H9 (cell line): ENCODE measurements around the gene PLEKHG3. TPM values are rescaled to one million over a fixed set of nuclear protein-coding genes. Genes with fewer than 3 reads are reported as not detected.

Experiments used
- DNase-seq: peaks from one replicate; pipeline ENCODE4 v3.0.0-alpha.2; 2017
- H2AFZ ChIP-seq: one replicate; pipeline ENCODE4 v1.6.1; 2013; ENCODE audit warnings: mild to moderate bottlenecking, low read length, control low read depth, moderate library complexity
- H2AK5ac ChIP-seq: 2 replicates; pipeline ENCODE4 v1.6.1; 2013; ENCODE audit warnings: low read length, control low read depth, mixed read lengths; ENCODE audit not compliant: insufficient read length
- H2BK120ac ChIP-seq: one replicate; pipeline ENCODE4 v1.6.1; 2013; ENCODE audit warnings: low read depth, mild to moderate bottlenecking, low read length, control low read depth, inconsistent platforms; ENCODE audit not compliant: poor library complexity, severe bottlenecking
- H2BK12ac ChIP-seq: 2 replicates; pipeline ENCODE4 v1.6.1; 2013; ENCODE audit warnings: low read length, control low read depth, mixed read lengths, low read depth; ENCODE audit not compliant: insufficient read length
- H2BK15ac ChIP-seq: 2 replicates; pipeline ENCODE4 v1.6.1; 2013; ENCODE audit warnings: low read depth, low read length, control low read depth
- H2BK20ac ChIP-seq: one replicate; pipeline ENCODE4 v1.6.1; 2013; ENCODE audit warnings: low read depth, mild to moderate bottlenecking, low read length, control low read depth, inconsistent platforms; ENCODE audit not compliant: poor library complexity, severe bottlenecking
- H2BK5ac ChIP-seq: 2 replicates; pipeline ENCODE4 v1.6.1; 2013; ENCODE audit warnings: low read length, control low read depth, mixed read lengths; ENCODE audit not compliant: insufficient read length
- H3K14ac ChIP-seq: 2 replicates; pipeline ENCODE4 v1.6.1; 2013; ENCODE audit warnings: low read length, control low read depth; ENCODE audit not compliant: insufficient read depth
- H3K18ac ChIP-seq: 2 replicates; pipeline ENCODE4 v1.6.1; 2013; ENCODE audit warnings: low read depth, mild to moderate bottlenecking, mixed read lengths, low read length, control low read depth; ENCODE audit not compliant: insufficient read length
- H3K23ac ChIP-seq: 2 replicates; pipeline ENCODE4 v1.6.1; 2013; ENCODE audit warnings: low read length, control low read depth, mixed read lengths, low read depth; ENCODE audit not compliant: insufficient read length
- H3K23me2 ChIP-seq: 2 replicates; pipeline ENCODE4 v1.6.1; 2013; ENCODE audit warnings: low read depth, mild to moderate bottlenecking, mixed read lengths, low read length, control low read depth; ENCODE audit not compliant: insufficient read length, poor library complexity, severe bottlenecking
- H3K27ac ChIP-seq: 2 replicates; pipeline ENCODE4 v1.5.1; 2013; ENCODE audit warnings: low read length, control low read depth, mixed read lengths, low read depth; ENCODE audit not compliant: insufficient read length
- H3K27me3 ChIP-seq: 2 replicates; pipeline ENCODE4 v1.6.1; 2013; ENCODE audit warnings: low read length, control low read depth, inconsistent platforms; ENCODE audit not compliant: insufficient read depth
- H3K4ac ChIP-seq: 2 replicates; pipeline ENCODE4 v1.6.1; 2013; ENCODE audit warnings: low read depth, mild to moderate bottlenecking, control low read depth, inconsistent platforms, low read length, moderate library complexity
- H3K4me1 ChIP-seq: 2 replicates; pipeline ENCODE4 v1.6.1; 2013; ENCODE audit warnings: low read length, control low read depth, inconsistent platforms; ENCODE audit not compliant: insufficient read depth
- H3K4me2 ChIP-seq: 2 replicates; pipeline ENCODE4 v1.6.1; 2013; ENCODE audit warnings: low read length, control low read depth, mixed read lengths; ENCODE audit not compliant: insufficient read length, insufficient read depth
- H3K56ac ChIP-seq: 2 replicates; pipeline ENCODE4 v1.6.1; 2013; ENCODE audit warnings: low read depth, mild to moderate bottlenecking, mixed read lengths, low read length, control low read depth; ENCODE audit not compliant: insufficient read length
- H3K79me1 ChIP-seq: 2 replicates; pipeline ENCODE4 v1.6.1; 2013; ENCODE audit warnings: low read depth, mild to moderate bottlenecking, moderate library complexity, low read length, control low read depth, inconsistent platforms; ENCODE audit not compliant: insufficient read depth, poor library complexity, severe bottlenecking
- H3K79me2 ChIP-seq: 2 replicates; pipeline ENCODE4 v1.6.1; 2013; ENCODE audit warnings: low read length, control low read depth, inconsistent platforms; ENCODE audit not compliant: insufficient read depth
- H3K9ac ChIP-seq: 2 replicates; pipeline ENCODE4 v1.6.1; 2013; ENCODE audit warnings: low read length, control low read depth, mixed read lengths; ENCODE audit not compliant: insufficient read length; ENCODE audit errors: extremely low read depth
- H3K9me3 ChIP-seq: one replicate; pipeline ENCODE4 v1.6.1; 2013; ENCODE audit warnings: low read depth, low read length, inconsistent platforms; ENCODE audit not compliant: control insufficient read depth
- H3T11ph ChIP-seq: one replicate; pipeline ENCODE4 v1.6.1; 2013; ENCODE audit warnings: mild to moderate bottlenecking, low read length, control low read depth, inconsistent platforms
- H4K20me1 ChIP-seq: one replicate; pipeline ENCODE4 v1.6.1; 2013; ENCODE audit not compliant: control insufficient read depth, insufficient read length, insufficient read depth
- H4K5ac ChIP-seq: 2 replicates; pipeline ENCODE4 v1.6.1; 2013; ENCODE audit warnings: low read depth, mild to moderate bottlenecking, mixed read lengths, low read length, control low read depth; ENCODE audit not compliant: insufficient read length
- H4K8ac ChIP-seq: replicated peaks from 2 replicates; pipeline ENCODE4 v1.6.1; 2013; ENCODE audit warnings: low read length, control low read depth, mixed read lengths, low read depth; ENCODE audit not compliant: insufficient read length
- H4K91ac ChIP-seq: 2 replicates; pipeline ENCODE4 v1.6.1; 2013; ENCODE audit warnings: low read depth, mild to moderate bottlenecking, moderate library complexity, mixed read lengths, low read length, control low read depth; ENCODE audit not compliant: insufficient read length
- H3K27ac Mint-ChIP-seq, 3 experiments: 2 replicates in 2 of 3; 3 replicates in 1 of 3; pipeline ENCODE4 v1.8.0; 2020 to 2021; ENCODE audit warnings: mixed read lengths in 3 of 3, mild to moderate bottlenecking in 1 of 3, moderate library complexity in 1 of 3
- H3K27me3 Mint-ChIP-seq: 2 replicates; pipeline ENCODE4 v1.8.0; 2021; ENCODE audit warnings: low read depth, mild to moderate bottlenecking, moderate library complexity, mixed read lengths
- H3K36me3 Mint-ChIP-seq, 3 experiments: 2 replicates in 2 of 3; 3 replicates in 1 of 3; pipeline ENCODE4 v1.8.0; 2020 to 2021; ENCODE audit warnings: low read depth in 3 of 3, mixed read lengths in 3 of 3; ENCODE audit not compliant: insufficient read depth in 1 of 3
- H3K4me1 Mint-ChIP-seq, 2 experiments: 2 replicates each; pipeline ENCODE4 v1.8.0; 2020; ENCODE audit warnings: mixed read lengths in 2 of 2
- H3K4me3 Mint-ChIP-seq, 2 experiments: 2 replicates in 1 of 2; 3 replicates in 1 of 2; pipeline ENCODE4 v1.8.0; 2020 to 2021; ENCODE audit warnings: mild to moderate bottlenecking in 2 of 2, mixed read lengths in 2 of 2, moderate library complexity in 1 of 2
- H3K9me3 Mint-ChIP-seq, 2 experiments: 2 replicates in 1 of 2; 3 replicates in 1 of 2; pipeline ENCODE4 v1.8.0; 2020; ENCODE audit warnings: mild to moderate bottlenecking in 2 of 2, mixed read lengths in 2 of 2, moderate library complexity in 1 of 2
- WGBS: extraction: QIAGEN DNeasy Blood & Tissue Kit; methylation state at CpG from one replicate; pipeline ENCODE4 v1.1.7; 2013; ENCODE audit warnings: missing lambda C conversion rate, low lambda C conversion rate, mixed read lengths; ENCODE audit not compliant: insufficient read length; ENCODE audit errors: extremely low coverage; 5-methylcytosine and 5-hydroxymethylcytosine counted together
- total RNA-seq: library from RNA; stranded (reverse); gene quantifications from 2 replicates; pipeline ENCODE4 v1.2.1, GENCODE V29; 2021
- TF ChIP-seq, protein P1 (sequence below): fragments of 200-600 bp; sonication (generic); conservative IDR thresholded peaks from 3 replicates; pipeline ENCODE4 v1.8.0; 2021; ENCODE audit warnings: antibody characterized with exemption, mild to moderate bottlenecking

Gene PLEKHG3
- total RNA-seq, 1 experiment from 2014 or later = 48.5 TPM

DNA sequence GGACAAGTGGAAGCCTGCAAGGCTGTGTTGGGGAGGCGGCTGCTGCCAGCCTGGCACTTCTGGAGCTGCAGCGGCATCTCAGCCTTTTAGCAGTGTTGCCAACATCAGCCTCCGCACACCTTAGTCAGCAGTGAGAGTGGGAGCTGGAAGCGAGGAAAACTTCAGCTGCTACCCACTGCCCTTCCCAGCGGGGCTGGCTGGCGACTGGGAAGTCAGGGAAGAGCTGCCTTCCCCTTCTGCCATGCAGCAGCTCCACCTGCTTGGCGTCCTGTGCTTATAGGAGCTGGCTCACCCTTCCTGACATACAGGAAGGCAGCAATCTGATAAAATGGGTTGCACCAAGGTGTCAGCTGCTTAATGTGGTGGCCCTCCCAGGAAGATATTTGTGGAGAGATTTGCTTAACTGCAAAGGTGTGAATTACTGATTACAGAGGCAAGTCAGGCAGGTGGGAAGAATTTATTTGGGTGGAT is 15.4 kb upstream of the PLEKHG3 start:
- H3K27ac ChIP-seq = no peak overlapping the region
- no peak overlapping the region for H2BK120ac ChIP-seq
- no peak overlapping the region for H3K14ac ChIP-seq
- DNase-seq = no peak
- no peaks in the 10 kb centered on the region for H3K79me2 ChIP-seq
- H3T11ph ChIP-seq = no peak overlapping the region
- no peak overlapping the region for H3K9ac ChIP-seq
- Mint-ChIP-seq H3K27me3 (peaks cover 52% of the 10 kb centered on the region), H3K27ac (no peak overlapping the region), H3K4me3 (no peak overlapping the region), H3K9me3 (no peaks in the 10 kb centered on the region; a peak in 1 of 5 replicates), H3K4me1 (peaks cover 11 to 17% of the 10 kb centered on the region in 2 experiments), H3K36me3 (no peaks in the 10 kb centered on the region)
- H2AFZ ChIP-seq = no peak overlapping the region
- no peak overlapping the region for H4K8ac ChIP-seq
- H2BK20ac ChIP-seq = no peak overlapping the region
- H3K4me2 ChIP-seq = no peak overlapping the region
- no peaks in the 10 kb centered on the region for H3K79me1 ChIP-seq
- no peak overlapping the region for H3K23ac ChIP-seq
- no peaks in the 10 kb centered on the region for H3K4me1 ChIP-seq
- no peak overlapping the region for H2BK15ac ChIP-seq
- H3K23me2 ChIP-seq = no peaks in the 10 kb centered on the region
- H2BK5ac ChIP-seq = no peak overlapping the region
- H4K5ac ChIP-seq = no peak overlapping the region
- no peak overlapping the region for H3K18ac ChIP-seq
- no peak overlapping the region for H3K56ac ChIP-seq
- H3K4ac ChIP-seq = no peak overlapping the region
- WGBS = no CpG with 5 or more reads among the region's 7 CpGs
- no peaks in the 10 kb centered on the region for H3K9me3 ChIP-seq
- H2BK12ac ChIP-seq = no peak overlapping the region
- peaks cover 4% of the 10 kb centered on the region; the same call in 1 of the 2 replicates for H3K27me3 ChIP-seq
- no peaks in the 10 kb centered on the region for H4K20me1 ChIP-seq
- no peak overlapping the region for H4K91ac ChIP-seq
- no peak overlapping the region for H2AK5ac ChIP-seq
- TF ChIP-seq, protein P1, sequence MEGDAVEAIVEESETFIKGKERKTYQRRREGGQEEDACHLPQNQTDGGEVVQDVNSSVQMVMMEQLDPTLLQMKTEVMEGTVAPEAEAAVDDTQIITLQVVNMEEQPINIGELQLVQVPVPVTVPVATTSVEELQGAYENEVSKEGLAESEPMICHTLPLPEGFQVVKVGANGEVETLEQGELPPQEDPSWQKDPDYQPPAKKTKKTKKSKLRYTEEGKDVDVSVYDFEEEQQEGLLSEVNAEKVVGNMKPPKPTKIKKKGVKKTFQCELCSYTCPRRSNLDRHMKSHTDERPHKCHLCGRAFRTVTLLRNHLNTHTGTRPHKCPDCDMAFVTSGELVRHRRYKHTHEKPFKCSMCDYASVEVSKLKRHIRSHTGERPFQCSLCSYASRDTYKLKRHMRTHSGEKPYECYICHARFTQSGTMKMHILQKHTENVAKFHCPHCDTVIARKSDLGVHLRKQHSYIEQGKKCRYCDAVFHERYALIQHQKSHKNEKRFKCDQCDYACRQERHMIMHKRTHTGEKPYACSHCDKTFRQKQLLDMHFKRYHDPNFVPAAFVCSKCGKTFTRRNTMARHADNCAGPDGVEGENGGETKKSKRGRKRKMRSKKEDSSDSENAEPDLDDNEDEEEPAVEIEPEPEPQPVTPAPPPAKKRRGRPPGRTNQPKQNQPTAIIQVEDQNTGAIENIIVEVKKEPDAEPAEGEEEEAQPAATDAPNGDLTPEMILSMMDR = no peak
